SK-N-SH treated with all-trans-retinoic acid at 6 μM for 48 hours (cell line): Measurements from ENCODE around the gene PPP2R5A.
A peak's percentile ranks its signal among the peaks of the same experiment; 100 is the strongest.

ENCODE experiments used
- ATAC-seq: fragments of 200-7000 bp; cut with Tn5 transposase; 3 replicates; pipeline ENCODE4 v1.9.1; 2020; ENCODE audit warnings: mild to moderate bottlenecking, moderate library complexity
- BACH2 ChIP-seq: fragments of 250-450 bp; sonication (Bioruptor Pico); IDR thresholded peaks from 2 replicates; pipeline ENCODE4 v1.9.0; 2021; ENCODE audit warnings: mild to moderate bottlenecking, borderline replicate concordance
- CSDC2 ChIP-seq: fragments of 250-450 bp; sonication (Bioruptor Pico); IDR thresholded peaks from 2 replicates; pipeline ENCODE4 v1.5.0; 2020; ENCODE audit warnings: mild to moderate bottlenecking, moderate library complexity
- ESRRG ChIP-seq: fragments of 250-450 bp; sonication (Bioruptor Pico); IDR thresholded peaks from 2 replicates; pipeline ENCODE4 v1.6.1; 2021; ENCODE audit warnings: mild to moderate bottlenecking
- GLIS3 ChIP-seq: fragments of 250-450 bp; sonication (Bioruptor Pico); IDR thresholded peaks from 2 replicates; pipeline ENCODE4 v1.5.0; 2020; ENCODE audit warnings: mild to moderate bottlenecking, moderate library complexity
- ISL1 ChIP-seq: fragments of 250-450 bp; sonication (Bioruptor Pico); IDR thresholded peaks from 2 replicates; pipeline ENCODE4 v2.1.2; 2022; ENCODE audit warnings: mild to moderate bottlenecking, moderate library complexity
- OSR1 ChIP-seq: fragments of 250-450 bp; sonication (Bioruptor Pico); IDR thresholded peaks from 2 replicates; pipeline ENCODE4 v1.8.0; 2022; ENCODE audit warnings: moderate library complexity, mild to moderate bottlenecking, inconsistent platforms
- PATZ1 ChIP-seq: fragments of 250-450 bp; sonication (Bioruptor Pico); IDR thresholded peaks from 2 replicates; pipeline ENCODE4 v1.8.0; 2020; ENCODE audit warnings: mild to moderate bottlenecking, moderate library complexity, borderline replicate concordance
- POU6F1 ChIP-seq: fragments of 250-450 bp; sonication (Bioruptor Pico); IDR thresholded peaks from 2 replicates; pipeline ENCODE4 v1.8.0; 2021; ENCODE audit warnings: low read depth, mild to moderate bottlenecking, moderate library complexity, borderline replicate concordance
- PPARA ChIP-seq: fragments of 250-450 bp; sonication (Bioruptor Pico); IDR thresholded peaks from 2 replicates; pipeline ENCODE4 v1.5.0; 2020; ENCODE audit warnings: mild to moderate bottlenecking, borderline replicate concordance
- RARB ChIP-seq: fragments of 250-450 bp; sonication (Bioruptor Pico); IDR thresholded peaks from 2 replicates; pipeline ENCODE4 v1.8.0; 2021; ENCODE audit warnings: mild to moderate bottlenecking, moderate library complexity
- SNAI2 ChIP-seq: fragments of 250-450 bp; sonication (Bioruptor Pico); IDR thresholded peaks from 2 replicates; pipeline ENCODE4 v1.5.0; 2020; ENCODE audit warnings: mild to moderate bottlenecking, moderate library complexity
- TCF4 ChIP-seq: fragments of 250-450 bp; sonication (Bioruptor Pico); IDR thresholded peaks from 2 replicates; pipeline ENCODE4 v1.8.0; 2021; ENCODE audit warnings: mild to moderate bottlenecking, moderate library complexity, borderline replicate concordance
- ZC3H10 ChIP-seq: fragments of 250-450 bp; sonication (Bioruptor Pico); IDR thresholded peaks from 2 replicates; pipeline ENCODE4 v1.5.1; 2021; ENCODE audit warnings: mild to moderate bottlenecking, moderate library complexity
- ZFP30 ChIP-seq: fragments of 450-650 bp; formaldehyde crosslinking; IDR thresholded peaks from 2 replicates; pipeline ENCODE4 v1.5.0; 2022; ENCODE audit warnings: mild to moderate bottlenecking, moderate library complexity
- ZNF565 ChIP-seq: fragments of 450-650 bp; formaldehyde crosslinking; conservative IDR thresholded peaks from 2 replicates; pipeline ENCODE4 v1.5.0; 2020; ENCODE audit warnings: low read depth, mild to moderate bottlenecking, moderate library complexity
- ZNF70 ChIP-seq: fragments of 450-650 bp; formaldehyde crosslinking; IDR thresholded peaks from 2 replicates; pipeline ENCODE4 v1.5.0; 2020; ENCODE audit warnings: mild to moderate bottlenecking, moderate library complexity
- ZNF8 ChIP-seq: fragments of 450-650 bp; formaldehyde crosslinking; IDR thresholded peaks from 2 replicates; pipeline ENCODE4 v1.5.0; 2020; ENCODE audit warnings: mild to moderate bottlenecking, moderate library complexity
- TF ChIP-seq, protein P1 (sequence below): fragments of 250-450 bp; sonication (Bioruptor Pico); IDR thresholded peaks from 2 replicates; pipeline ENCODE4 v1.5.1; 2020; ENCODE audit warnings: low read depth, mild to moderate bottlenecking, moderate library complexity
- TF ChIP-seq, protein P2 (sequence below): fragments of 250-450 bp; sonication (Bioruptor Pico); IDR thresholded peaks from 2 replicates; pipeline ENCODE4 v1.5.1; 2021; ENCODE audit warnings: mild to moderate bottlenecking, moderate library complexity
- TF ChIP-seq, protein P3 (sequence below): fragments of 250-450 bp; sonication (Bioruptor Pico); IDR thresholded peaks from 2 replicates; pipeline ENCODE4 v1.5.0; 2020; ENCODE audit warnings: mild to moderate bottlenecking, moderate library complexity

Gene PPP2R5A

DNA sequence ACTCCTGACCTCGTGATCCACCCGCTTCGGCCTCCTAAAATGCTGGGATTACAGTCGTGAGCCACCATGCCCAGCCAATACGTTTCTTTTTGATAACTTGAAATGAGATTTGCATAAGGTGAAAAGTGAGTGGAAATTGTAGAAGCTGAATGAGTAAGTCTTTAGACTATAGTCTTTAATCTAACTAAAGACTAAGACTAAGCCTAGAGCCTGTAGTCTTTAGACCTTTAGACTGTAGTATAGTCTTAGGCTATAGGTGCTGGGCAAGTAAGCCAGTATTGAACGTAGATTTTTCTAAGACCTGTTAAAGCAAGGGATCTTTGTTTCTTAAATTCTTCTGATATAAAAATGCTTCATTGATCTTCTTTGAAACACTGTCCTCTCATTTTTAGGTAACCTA lies 12.1 kb downstream of the PPP2R5A start:
- no peak for ATAC-seq
- TF ChIP-seq SNAI2 (CRISPR knock-in tag): no peak
- TF ChIP-seq TCF4 (CRISPR knock-in tag): no peak
- no peak for TF ChIP-seq BACH2

DNA sequence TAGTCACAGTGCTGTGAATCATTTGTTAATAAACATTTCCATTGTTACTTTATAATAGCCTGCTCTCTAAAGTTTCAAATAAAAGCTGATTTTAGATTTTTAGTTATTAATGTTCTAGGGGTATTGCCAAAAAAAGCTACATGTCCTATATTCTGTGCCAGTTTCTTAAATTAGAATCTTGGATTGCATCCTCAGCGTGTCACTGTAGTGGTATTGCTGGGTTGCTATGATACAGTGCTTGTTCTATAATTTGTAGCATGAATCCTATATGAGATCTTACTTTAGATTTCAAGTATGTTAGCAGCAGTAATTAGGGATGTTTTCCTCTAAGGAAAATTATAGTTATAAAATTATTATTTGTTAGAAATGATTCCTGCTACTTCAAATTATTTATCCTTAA lies 16.4 kb downstream of the PPP2R5A start:
- peak; percentile 80 for ATAC-seq
- TF ChIP-seq, protein P1, sequence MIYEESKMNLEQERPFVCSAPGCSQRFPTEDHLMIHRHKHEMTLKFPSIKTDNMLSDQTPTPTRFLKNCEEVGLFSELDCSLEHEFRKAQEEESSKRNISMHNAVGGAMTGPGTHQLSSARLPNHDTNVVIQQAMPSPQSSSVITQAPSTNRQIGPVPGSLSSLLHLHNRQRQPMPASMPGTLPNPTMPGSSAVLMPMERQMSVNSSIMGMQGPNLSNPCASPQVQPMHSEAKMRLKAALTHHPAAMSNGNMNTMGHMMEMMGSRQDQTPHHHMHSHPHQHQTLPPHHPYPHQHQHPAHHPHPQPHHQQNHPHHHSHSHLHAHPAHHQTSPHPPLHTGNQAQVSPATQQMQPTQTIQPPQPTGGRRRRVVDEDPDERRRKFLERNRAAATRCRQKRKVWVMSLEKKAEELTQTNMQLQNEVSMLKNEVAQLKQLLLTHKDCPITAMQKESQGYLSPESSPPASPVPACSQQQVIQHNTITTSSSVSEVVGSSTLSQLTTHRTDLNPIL (CRISPR knock-in tag): no peak
- TF ChIP-seq OSR1 (CRISPR knock-in tag): no peak
- TF ChIP-seq, protein P2, sequence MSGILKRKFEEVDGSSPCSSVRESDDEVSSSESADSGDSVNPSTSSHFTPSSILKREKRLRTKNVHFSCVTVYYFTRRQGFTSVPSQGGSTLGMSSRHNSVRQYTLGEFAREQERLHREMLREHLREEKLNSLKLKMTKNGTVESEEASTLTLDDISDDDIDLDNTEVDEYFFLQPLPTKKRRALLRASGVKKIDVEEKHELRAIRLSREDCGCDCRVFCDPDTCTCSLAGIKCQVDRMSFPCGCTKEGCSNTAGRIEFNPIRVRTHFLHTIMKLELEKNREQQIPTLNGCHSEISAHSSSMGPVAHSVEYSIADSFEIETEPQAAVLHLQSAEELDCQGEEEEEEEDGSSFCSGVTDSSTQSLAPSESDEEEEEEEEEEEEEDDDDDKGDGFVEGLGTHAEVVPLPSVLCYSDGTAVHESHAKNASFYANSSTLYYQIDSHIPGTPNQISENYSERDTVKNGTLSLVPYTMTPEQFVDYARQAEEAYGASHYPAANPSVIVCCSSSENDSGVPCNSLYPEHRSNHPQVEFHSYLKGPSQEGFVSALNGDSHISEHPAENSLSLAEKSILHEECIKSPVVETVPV (CRISPR knock-in tag): no peak
- TF ChIP-seq ZNF70 (CRISPR knock-in tag): no peak
- TF ChIP-seq RARB: no peak
- TF ChIP-seq, protein P3, sequence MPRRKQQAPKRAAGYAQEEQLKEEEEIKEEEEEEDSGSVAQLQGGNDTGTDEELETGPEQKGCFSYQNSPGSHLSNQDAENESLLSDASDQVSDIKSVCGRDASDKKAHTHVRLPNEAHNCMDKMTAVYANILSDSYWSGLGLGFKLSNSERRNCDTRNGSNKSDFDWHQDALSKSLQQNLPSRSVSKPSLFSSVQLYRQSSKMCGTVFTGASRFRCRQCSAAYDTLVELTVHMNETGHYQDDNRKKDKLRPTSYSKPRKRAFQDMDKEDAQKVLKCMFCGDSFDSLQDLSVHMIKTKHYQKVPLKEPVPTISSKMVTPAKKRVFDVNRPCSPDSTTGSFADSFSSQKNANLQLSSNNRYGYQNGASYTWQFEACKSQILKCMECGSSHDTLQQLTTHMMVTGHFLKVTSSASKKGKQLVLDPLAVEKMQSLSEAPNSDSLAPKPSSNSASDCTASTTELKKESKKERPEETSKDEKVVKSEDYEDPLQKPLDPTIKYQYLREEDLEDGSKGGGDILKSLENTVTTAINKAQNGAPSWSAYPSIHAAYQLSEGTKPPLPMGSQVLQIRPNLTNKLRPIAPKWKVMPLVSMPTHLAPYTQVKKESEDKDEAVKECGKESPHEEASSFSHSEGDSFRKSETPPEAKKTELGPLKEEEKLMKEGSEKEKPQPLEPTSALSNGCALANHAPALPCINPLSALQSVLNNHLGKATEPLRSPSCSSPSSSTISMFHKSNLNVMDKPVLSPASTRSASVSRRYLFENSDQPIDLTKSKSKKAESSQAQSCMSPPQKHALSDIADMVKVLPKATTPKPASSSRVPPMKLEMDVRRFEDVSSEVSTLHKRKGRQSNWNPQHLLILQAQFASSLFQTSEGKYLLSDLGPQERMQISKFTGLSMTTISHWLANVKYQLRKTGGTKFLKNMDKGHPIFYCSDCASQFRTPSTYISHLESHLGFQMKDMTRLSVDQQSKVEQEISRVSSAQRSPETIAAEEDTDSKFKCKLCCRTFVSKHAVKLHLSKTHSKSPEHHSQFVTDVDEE (CRISPR knock-in tag): no peak
- TF ChIP-seq BACH2: no peak
- TF ChIP-seq, all 23 proteins: peak for 0

GRCh38 chr1:212302745-212303383 lies 17.7 kb downstream of the PPP2R5A start:
- no peak for ATAC-seq
- TF ChIP-seq, protein P3 (CRISPR knock-in tag): no peak
- TF ChIP-seq ZNF8 (CRISPR knock-in tag) (peak; percentile 77), TCF4 (CRISPR knock-in tag) (no peak)

- ATAC-seq: no peak
- TF ChIP-seq, protein P1 (CRISPR knock-in tag): no peak
- TF ChIP-seq GLIS3 (no peak), OSR1 (CRISPR knock-in tag) (no peak), PPARA (CRISPR knock-in tag) (no peak), ISL1 (CRISPR knock-in tag) (no peak), ZFP30 (no peak), PATZ1 (CRISPR knock-in tag) (no peak), TCF4 (CRISPR knock-in tag) (no peak), ZNF565 (no peak), ESRRG (CRISPR knock-in tag) (no peak), ZC3H10 (no peak), ZNF70 (CRISPR knock-in tag) (no peak), SNAI2 (CRISPR knock-in tag) (no peak), CSDC2 (CRISPR knock-in tag) (no peak), POU6F1 (CRISPR knock-in tag) (no peak), ZNF8 (CRISPR knock-in tag) (no peak)
- TF ChIP-seq, protein P2 (CRISPR knock-in tag): no peak
Measured at GRCh38 chr1:212305342-212305741, 20.1 kb downstream of the PPP2R5A start.
